HFFc6 (cell line): ENCODE data around the gene EIF3F. TPM values are rescaled to one million over a fixed set of nuclear protein-coding genes. Genes with fewer than 3 reads are reported as not detected.
A peak's percentile ranks its signal among the peaks of the same experiment; 100 is the strongest.

Experiments used
- DNase-seq: peaks from one replicate; pipeline ENCODE4 v3.0.0-alpha.2; 2018
- H3K27ac Mint-ChIP-seq: 2 replicates; pipeline ENCODE4 v1.8.0; 2020; ENCODE audit warnings: mild to moderate bottlenecking, mixed read lengths
- H3K27me3 Mint-ChIP-seq: 2 replicates; pipeline ENCODE4 v1.8.0; 2021; ENCODE audit warnings: mild to moderate bottlenecking, moderate library complexity, mixed read lengths; ENCODE audit not compliant: insufficient read depth
- H3K36me3 Mint-ChIP-seq: 2 replicates; pipeline ENCODE4 v1.8.0; 2021; ENCODE audit warnings: low read depth, mixed read lengths
- H3K4me1 Mint-ChIP-seq: 2 replicates; pipeline ENCODE4 v1.8.0; 2020; ENCODE audit warnings: low read depth, mixed read lengths
- H3K4me3 Mint-ChIP-seq: 2 replicates; pipeline ENCODE4 v1.8.0; 2020; ENCODE audit warnings: mild to moderate bottlenecking, moderate library complexity, mixed read lengths
- H3K9me3 Mint-ChIP-seq: 2 replicates; pipeline ENCODE4 v1.8.0; 2020; ENCODE audit warnings: mild to moderate bottlenecking, mixed read lengths
- CTCF ChIP-seq: fragments of 200-600 bp; sonication (generic); IDR thresholded peaks from 2 replicates; pipeline ENCODE4 v1.5.0; 2021; ENCODE audit warnings: antibody characterized with exemption, mild to moderate bottlenecking
- total RNA-seq, 6 experiments: library from RNA; stranded (reverse); fragmentation: NEBNext Ultra II Directional; extraction: Animal tissue kit (Norgen Biotek cat#: 25700); gene quantifications; 2 replicates in 1 of 6; 3 replicates in 5 of 6; pipeline ENCODE4 v1.2.3, GENCODE V29; 2021

Gene EIF3F
- total RNA-seq, 6 experiments from 2014 or later = 312 to 407 (median 344) TPM

GRCh38 chr11:8022876-8023275 is 35.7 kb downstream of the EIF3F start:
- Mint-ChIP-seq H3K27ac (no peak overlapping the region), H3K27me3 (no peaks in the 10 kb centered on the region; the same call in 1 of the 2 replicates), H3K9me3 (no peaks in the 10 kb centered on the region), H3K4me1 (peaks cover 15% of the 10 kb centered on the region), H3K36me3 (no peaks in the 10 kb centered on the region), H3K4me3 (no peak overlapping the region)
- no peak for TF ChIP-seq CTCF
- no peak for DNase-seq

GRCh38 chr11:8023831-8024555 is 36.9 kb downstream of the EIF3F start:
- peaks cover 9% of the 10 kb centered on the region for H3K4me1 Mint-ChIP-seq

GRCh38 chr11:8025123-8025522 is 38.0 kb downstream of the EIF3F start:
- no peak for TF ChIP-seq CTCF
- Mint-ChIP-seq H3K9me3 (no peaks in the 10 kb centered on the region), H3K27me3 (peaks cover 3% of the 10 kb centered on the region), H3K4me3 (no peak overlapping the region), H3K4me1 (peaks cover 6% of the 10 kb centered on the region), H3K36me3 (no peaks in the 10 kb centered on the region), H3K27ac (no peak overlapping the region)
- peak; percentile 18 for DNase-seq

More at GRCh38 chr11:8023831-8024555, 36.9 kb downstream of the EIF3F start:
- H3K27ac Mint-ChIP-seq = no peak overlapping the region
- no peaks in the 10 kb centered on the region for H3K36me3 Mint-ChIP-seq
- no peak overlapping the region for H3K4me3 Mint-ChIP-seq
- TF ChIP-seq CTCF = no peak
- H3K27me3 Mint-ChIP-seq = no peaks in the 10 kb centered on the region; the same call in 1 of the 2 replicates
- no peaks in the 10 kb centered on the region for H3K9me3 Mint-ChIP-seq
- no peak for DNase-seq

GRCh38 chr11:8025816-8026215 is 38.7 kb downstream of the EIF3F start:
- TF ChIP-seq CTCF = no peak
- DNase-seq = peak; percentile 78
- Mint-ChIP-seq H3K36me3 (no peaks in the 10 kb centered on the region), H3K4me3 (no peak overlapping the region), H3K27ac (peak overlapping the region; percentile 62), H3K4me1 (no peaks in the 10 kb centered on the region), H3K27me3 (peaks cover 3% of the 10 kb centered on the region), H3K9me3 (no peaks in the 10 kb centered on the region)

GRCh38 chr11:8026982-8027381 is 39.8 kb downstream of the EIF3F start:
- no peaks in the 10 kb centered on the region for H3K4me1 Mint-ChIP-seq
- no peak for DNase-seq
- H3K36me3 Mint-ChIP-seq = no peaks in the 10 kb centered on the region
- H3K27me3 Mint-ChIP-seq = peaks cover 3% of the 10 kb centered on the region
- H3K4me3 Mint-ChIP-seq = no peak overlapping the region
- no peak overlapping the region for H3K27ac Mint-ChIP-seq
- no peaks in the 10 kb centered on the region for H3K9me3 Mint-ChIP-seq
- no peak for TF ChIP-seq CTCF
